ENCODE results near the gene SIRT3.

- TF ChIP-seq EP300 (IDR thresholded peaks at IDR 0.05; ENCODE audit: low read depth in 2 of 2, low read length in 2 of 2) (no peak), EP300 (CRISPR knock-in tag; IDR thresholded peaks at IDR 0.05; ENCODE audit: borderline replicate concordance) (no peak), JUND (CRISPR knock-in tag; IDR thresholded peaks at IDR 0.05) (no peak), ZNF333 (CRISPR knock-in tag; IDR thresholded peaks at IDR 0.05; ENCODE audit: borderline replicate concordance) (no peak), GABPA (IDR thresholded peaks at IDR 0.05; ENCODE audit: low read depth, low read length) (no peak), GABPA (CRISPR knock-in tag; IDR thresholded peaks at IDR 0.05; ENCODE audit: low read depth) (no peak), NR2F6 (IDR thresholded peaks at IDR 0.05) (no peak), NR2F6 (CRISPR knock-in tag; IDR thresholded peaks at IDR 0.05) (no peak), RAD21 (CRISPR knock-in tag; IDR thresholded peaks at IDR 0.05) (no peak), SMARCC2 (IDR thresholded peaks at IDR 0.05) (no peak), SRF (IDR thresholded peaks at IDR 0.05; ENCODE audit: low read depth, low read length) (no peak), RFX5 (IDR thresholded peaks at IDR 0.05; ENCODE audit: low read depth, low read length) (no peak), ZNF879 (CRISPR knock-in tag; IDR thresholded peaks at IDR 0.05) (no peak), ZNF644 (CRISPR knock-in tag; IDR thresholded peaks at IDR 0.05; ENCODE audit: low read depth) (no peak), ZNF180 (CRISPR knock-in tag; IDR thresholded peaks at IDR 0.05; ENCODE audit: borderline replicate concordance, low read depth) (no peak), ZNF891 (CRISPR knock-in tag; IDR thresholded peaks at IDR 0.05) (no peak)
- TF ChIP-seq, protein P1, sequence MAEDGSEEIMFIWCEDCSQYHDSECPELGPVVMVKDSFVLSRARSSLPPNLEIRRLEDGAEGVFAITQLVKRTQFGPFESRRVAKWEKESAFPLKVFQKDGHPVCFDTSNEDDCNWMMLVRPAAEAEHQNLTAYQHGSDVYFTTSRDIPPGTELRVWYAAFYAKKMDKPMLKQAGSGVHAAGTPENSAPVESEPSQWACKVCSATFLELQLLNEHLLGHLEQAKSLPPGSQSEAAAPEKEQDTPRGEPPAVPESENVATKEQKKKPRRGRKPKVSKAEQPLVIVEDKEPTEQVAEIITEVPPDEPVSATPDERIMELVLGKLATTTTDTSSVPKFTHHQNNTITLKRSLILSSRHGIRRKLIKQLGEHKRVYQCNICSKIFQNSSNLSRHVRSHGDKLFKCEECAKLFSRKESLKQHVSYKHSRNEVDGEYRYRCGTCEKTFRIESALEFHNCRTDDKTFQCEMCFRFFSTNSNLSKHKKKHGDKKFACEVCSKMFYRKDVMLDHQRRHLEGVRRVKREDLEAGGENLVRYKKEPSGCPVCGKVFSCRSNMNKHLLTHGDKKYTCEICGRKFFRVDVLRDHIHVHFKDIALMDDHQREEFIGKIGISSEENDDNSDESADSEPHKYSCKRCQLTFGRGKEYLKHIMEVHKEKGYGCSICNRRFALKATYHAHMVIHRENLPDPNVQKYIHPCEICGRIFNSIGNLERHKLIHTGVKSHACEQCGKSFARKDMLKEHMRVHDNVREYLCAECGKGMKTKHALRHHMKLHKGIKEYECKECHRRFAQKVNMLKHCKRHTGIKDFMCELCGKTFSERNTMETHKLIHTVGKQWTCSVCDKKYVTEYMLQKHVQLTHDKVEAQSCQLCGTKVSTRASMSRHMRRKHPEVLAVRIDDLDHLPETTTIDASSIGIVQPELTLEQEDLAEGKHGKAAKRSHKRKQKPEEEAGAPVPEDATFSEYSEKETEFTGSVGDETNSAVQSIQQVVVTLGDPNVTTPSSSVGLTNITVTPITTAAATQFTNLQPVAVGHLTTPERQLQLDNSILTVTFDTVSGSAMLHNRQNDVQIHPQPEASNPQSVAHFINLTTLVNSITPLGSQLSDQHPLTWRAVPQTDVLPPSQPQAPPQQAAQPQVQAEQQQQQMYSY (CRISPR knock-in tag; IDR thresholded peaks at IDR 0.05): no peak
These were observed 49.1 kb upstream of the SIRT3 start for GRCh38 chr11:285021-285893.
